NCI-H2227 (cell line): Measurements from ENCODE around the gene RRAS2.
A peak's percentile ranks its signal among the peaks of the same experiment; 100 is the strongest.
"Not testable (repeated sequence)": the region's sequence is repeated elsewhere in the genome, so short reads cannot be mapped to it uniquely, and the experiment has no call there.

Source experiments
- DNase-seq: peaks from one replicate; lab custom pipeline; 2025; ENCODE audit not compliant: unreplicated experiment; lab: John Stamatoyannopoulos, UW

The RRAS2 gene

GRCh38 chr11:14358729-14359439, at the start of gene RRAS2:
Gene RRAS2 (minus strand): TSS chr11:14359183. CDS start chr11:14358870, 313 bp downstream.
- DNase-seq: peak; percentile 81

- DNase-seq: no peak
These were observed 49.6 kb upstream of the RRAS2 start for GRCh38 chr11:14408612-14409011.

- not testable (repeated sequence) for DNase-seq
These were observed 47.1 kb upstream of the RRAS2 start for GRCh38 chr11:14406116-14406515.

GRCh38 chr11:14403528-14403927, 44.5 kb upstream of the RRAS2 start:
- not testable (repeated sequence) for DNase-seq

GRCh38 chr11:14399087-14399486, 40.1 kb upstream of the RRAS2 start:
- no peak for DNase-seq

GRCh38 chr11:14396273-14396672, 37.3 kb upstream of the RRAS2 start:
- DNase-seq: no peak

GRCh38 chr11:14393889-14394288, 34.9 kb upstream of the RRAS2 start:
- DNase-seq: no peak

- DNase-seq: no peak
These were observed 34.1 kb upstream of the RRAS2 start for GRCh38 chr11:14393129-14393528.

- no peak for DNase-seq
These were observed 31.7 kb upstream of the RRAS2 start for GRCh38 chr11:14390669-14391068.

GRCh38 chr11:14388352-14388751, 29.4 kb upstream of the RRAS2 start:
- DNase-seq: no peak

GRCh38 chr11:14386895-14387480, 28.0 kb upstream of the RRAS2 start:
- DNase-seq: peak; percentile 79

- no peak for DNase-seq
These were observed 27.1 kb upstream of the RRAS2 start for GRCh38 chr11:14386081-14386480.

- DNase-seq: no peak
These were observed 25.4 kb upstream of the RRAS2 start for GRCh38 chr11:14384338-14384737.

- no peak for DNase-seq
These were observed 23.0 kb upstream of the RRAS2 start for GRCh38 chr11:14381968-14382367.

- DNase-seq: peak; percentile 55
These were observed 22.1 kb upstream of the RRAS2 start for GRCh38 chr11:14380947-14381561.

GRCh38 chr11:14380125-14380936, 21.3 kb upstream of the RRAS2 start:
- no peak for DNase-seq

GRCh38 chr11:14378171-14378570, 19.2 kb upstream of the RRAS2 start:
- DNase-seq: no peak

- no peak for DNase-seq
These were observed 17.9 kb upstream of the RRAS2 start for GRCh38 chr11:14376920-14377319.

- DNase-seq: no peak
These were observed 16.2 kb upstream of the RRAS2 start for GRCh38 chr11:14374922-14375830.

- no peak for DNase-seq
These were observed 15.1 kb upstream of the RRAS2 start for GRCh38 chr11:14373941-14374646.
